Ovary (tissue), 3 donors: Measurements from ENCODE around the gene FBXL17.

Experiments used
- CTCF ChIP-seq, 3 donors: fragments of 450-650 bp in 2 of 3; fragments of 200-600 bp in 1 of 3; IDR thresholded peaks; one replicate each; pipeline versions ENCODE4 v1.5.1 to v1.8.0; 2016 to 2022; ENCODE audit warnings: antibody characterized with exemption in 3 of 3, mild to moderate bottlenecking in 1 of 3
- POLR2A ChIP-seq: fragments of 450-650 bp; IDR thresholded peaks from one replicate; pipeline ENCODE4 v1.6.1; 2017; ENCODE audit warnings: antibody characterized with exemption, mild to moderate bottlenecking, moderate library complexity
- donor health status: DM: no; HTN: no; CAD: no.

- TF ChIP-seq CTCF (IDR thresholded peaks at IDR 0.05) (no peak), POLR2A (no peak)
These were observed 566.8 kb downstream of the FBXL17 start for GRCh38 chr5:107815109-107815508.
